K562 (cell line): Measurements from ENCODE around the gene BCR. TPM values are rescaled to one million over a fixed set of nuclear protein-coding genes. Genes with fewer than 3 reads are reported as not detected.

Experiments
- ATAC-seq: fragments of 200-7000 bp; cut with Tn5 transposase; 3 replicates; pipeline ENCODE4 v1.9.1; 2020; ENCODE audit warnings: moderate library complexity
- BruUV-seq: library from RNA; stranded (reverse); fragments of 400-500 nt; replicated peaks from 2 replicates; lab custom pipeline; 2021; lab: Mats Ljungman, UMichigan
- CTCF ChIA-PET: fragments of 300-600 bp; formaldehyde crosslinking; extraction: SDS; loops from one replicate; lab custom pipeline; 2021; ENCODE audit warnings: low intra/inter-chr PET ratio; lab: Yijun Ruan, JAX
- POLR2A ChIA-PET: fragments of 300-600, 350-650 bp; sonication (Branson Sonifier 250); formaldehyde crosslinking; extraction: SDS; loops from one replicate; lab custom pipeline; 2021; ENCODE audit warnings: antibody characterized with exemption, inconsistent platforms; lab: Yijun Ruan, JAX
- DNase-seq, 4 experiments: peaks; one replicate each; pipeline versions ENCODE4 v3.0.0 to v3.0.0-alpha.2; 2011 to 2018; ENCODE audit warnings: low spot score in 3 of 4, mixed read lengths in 3 of 4; ENCODE audit errors: extremely low read depth in 1 of 4
- FAIRE-seq: peaks from 2 replicates; lab custom pipeline; 2011; peaks lifted over from hg19 to GRCh38; lab: Jason Lieb, UNC
- H2AFZ ChIP-seq: 2 replicates; pipeline ENCODE4 v1.6.0; 2011; ENCODE audit warnings: low read depth, low read length, control low read depth, inconsistent platforms
- H3K27ac ChIP-seq: fragments of 200-600 bp; 3 replicates; pipeline ENCODE4 v1.8.0; 2011; ENCODE audit warnings: low read depth, mild to moderate bottlenecking, control low read depth, inconsistent platforms, low read length, moderate library complexity, mixed read lengths; ENCODE audit errors: extremely low read depth
- H3K27me3 ChIP-seq, 2 experiments: fragments of 300-600 bp in 1 of 2; 2 replicates in 1 of 2; 3 replicates in 1 of 2; pipeline versions ENCODE4 v1.6.0 to v1.8.0; 2011; ENCODE audit warnings: inconsistent platforms in 2 of 2, low read length in 2 of 2, mild to moderate bottlenecking in 1 of 2, mixed read lengths in 1 of 2, moderate library complexity in 1 of 2; ENCODE audit not compliant: control insufficient read depth in 2 of 2, insufficient read depth in 2 of 2
- H3K36me3 ChIP-seq: fragments of 300-600 bp; 3 replicates; pipeline ENCODE4 v1.8.0; 2011; ENCODE audit warnings: mild to moderate bottlenecking, low read length, inconsistent platforms; ENCODE audit not compliant: control insufficient read depth, insufficient read depth
- H3K4me1 ChIP-seq, 2 experiments: fragments of 200-600 bp in 1 of 2; replicated peaks in 1 of 2; 2 replicates in 1 of 2; 3 replicates in 1 of 2; pipeline versions ENCODE4 v1.5.1 to v1.8.0; 2011; ENCODE audit warnings: inconsistent platforms in 2 of 2, low read length in 2 of 2, mild to moderate bottlenecking in 1 of 2, mixed read lengths in 1 of 2, moderate library complexity in 1 of 2; ENCODE audit not compliant: control insufficient read depth in 2 of 2, insufficient read depth in 2 of 2
- H3K4me2 ChIP-seq: 2 replicates; pipeline ENCODE4 v1.6.1; 2011; ENCODE audit warnings: low read length, control low read depth, inconsistent platforms, mixed read lengths; ENCODE audit not compliant: insufficient read depth
- H3K4me3 ChIP-seq: fragments of 200-600 bp; sonication (generic), shearing (Covaris generic); 2 replicates; pipeline ENCODE4 v1.5.1; 2016; ENCODE audit warnings: control low read depth, inconsistent platforms
- H3K79me2 ChIP-seq: fragments of 200-600 bp; 3 replicates; pipeline ENCODE4 v1.8.0; 2011; ENCODE audit warnings: low read length, inconsistent platforms; ENCODE audit not compliant: control insufficient read depth, insufficient read depth
- H3K9ac ChIP-seq, 2 experiments: 2 replicates each; pipeline versions ENCODE4 v1.6.0 to v1.6.1; 2011; ENCODE audit warnings: low read depth in 2 of 2, low read length in 2 of 2, control low read depth in 1 of 2, inconsistent platforms in 1 of 2, mild to moderate bottlenecking in 1 of 2, mixed read lengths in 1 of 2; ENCODE audit not compliant: insufficient read depth in 1 of 2
- H3K9me1 ChIP-seq: one replicate; pipeline ENCODE4 v1.6.0; 2011; ENCODE audit warnings: inconsistent platforms, mild to moderate bottlenecking, low read length, moderate library complexity; ENCODE audit not compliant: control insufficient read depth, insufficient read depth
- H3K9me3 ChIP-seq: replicated peaks from 2 replicates; pipeline ENCODE4 v1.5.1; 2011; ENCODE audit warnings: low read depth, low read length, inconsistent platforms; ENCODE audit not compliant: control insufficient read depth, insufficient read depth
- H4K20me1 ChIP-seq: replicated peaks from 2 replicates; pipeline ENCODE4 v1.6.1; 2011; ENCODE audit warnings: low read length, inconsistent platforms, mixed read lengths; ENCODE audit not compliant: control insufficient read depth, insufficient read depth
- BHLHE40 ChIP-seq: IDR thresholded peaks from 2 replicates; pipeline ENCODE4 v1.6.1; 2011; ENCODE audit warnings: low read length, improper control_type of control experiment
- CSDE1 ChIP-seq, 2 experiments: fragments of 450-650 bp; IDR thresholded peaks; 2 replicates each; pipeline ENCODE4 v1.6.1; 2016; ENCODE audit warnings: mild to moderate bottlenecking in 1 of 2
- NR2F6 ChIP-seq: fragments of 450-650 bp; formaldehyde crosslinking; IDR thresholded peaks from 2 replicates; pipeline ENCODE4 v1.4.0; 2020; ENCODE audit warnings: mild to moderate bottlenecking
- SIN3B ChIP-seq: fragments of 450-650 bp; IDR thresholded peaks from 2 replicates; pipeline ENCODE4 v1.6.1; 2017; ENCODE audit warnings: low read depth, mild to moderate bottlenecking, moderate library complexity
- SMARCA4 ChIP-seq: fragments of 450-650 bp; IDR thresholded peaks from 2 replicates; pipeline ENCODE4 v1.6.1; 2016
- whole genome bisulfite sequencing: fragments of 100-300 bp; shearing (Covaris generic); methylation state at CpG from one replicate; pipeline ENCODE4 v1.1.6; 2016; ENCODE audit warnings: low coverage, mixed read lengths; ENCODE audit not compliant: insufficient coverage; ENCODE audit errors: missing lambda C conversion rate; 5-methylcytosine and 5-hydroxymethylcytosine counted together
- in situ Hi-C: fragments of 300-500 bp; cut with MboI; formaldehyde crosslinking; loops from 4 replicates; pipeline ENCODE4 v1.15.0; 2018; ENCODE audit warnings: inconsistent platforms, mixed read lengths
- intact Hi-C: fragments of 100-400 bp; cut with micrococcal nuclease; formaldehyde crosslinking; loops from 2 replicates; pipeline ENCODE4 v1.14.2; 2022
- polyA plus RNA-seq, 8 experiments: library from polyadenylated mRNA; depleted of rRNA in 4 of 8; stranded (reverse) in 5 of 8; unstranded in 3 of 8; fragments of >200 nt; fragmentation: Nextera tagmentation in 2 of 8; fragmentation: Illumina TruSeq in 1 of 8; extraction: Ambion mirVana in 2 of 8; extraction: Trizol in 1 of 8; gene quantifications; 2 replicates each; pipeline versions ENCODE4 v1.2.1 to v1.2.3, GENCODE V29; 2011 to 2014; ENCODE audit warnings: inconsistent platforms in 1 of 8, missing spikeins in 1 of 8
- total RNA-seq, 7 experiments: library from RNA; depleted of rRNA in 6 of 7; stranded (reverse); fragments of >200 nt in 6 of 7; fragmentation: Illumina TruSeq in 2 of 7; extraction: Trizol in 2 of 7; gene quantifications; 2 replicates each; pipeline versions ENCODE4 v1.2.1 to v1.2.3, GENCODE V29; 2011 to 2021; ENCODE audit warnings: low replicate concordance in 1 of 7
- TF ChIP-seq, protein P1 (sequence below): fragments of 450-650 bp; formaldehyde crosslinking; IDR thresholded peaks from 2 replicates; pipeline ENCODE4 v1.4.0; 2020; ENCODE audit warnings: mild to moderate bottlenecking, mixed read lengths

Gene BCR
- total and polyA plus RNA-seq, 9 of the 15 experiments (the other 6 are each of a cell fraction or from before 2014, with no cell fraction given), result 0.41 to 150 (median 45.6) TPM

DNA sequence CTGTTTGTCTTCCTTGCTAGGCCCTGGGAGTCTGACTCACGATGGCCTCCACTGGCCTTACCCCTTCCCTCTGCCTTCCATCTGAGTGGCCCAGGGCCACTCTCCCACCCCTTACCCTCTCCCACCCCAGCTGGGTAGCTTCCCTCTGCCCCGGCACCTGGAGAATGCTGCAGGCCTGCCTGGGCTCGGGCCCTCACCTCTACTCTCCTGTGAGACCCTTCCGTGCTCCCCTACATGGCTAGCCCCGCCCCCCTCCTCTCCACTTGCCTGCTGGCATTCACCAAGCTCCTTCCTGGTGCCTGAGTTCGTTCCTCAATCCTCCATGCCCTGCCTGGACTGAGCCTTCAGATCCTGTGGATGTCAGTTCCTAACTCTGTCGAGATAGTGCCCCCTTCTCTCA lies 26.3 kb upstream of the BCR start:
- ATAC-seq (no peak), DNase-seq (peak in 1 of 4 experiments; percentile 62)
- Histone ChIP-seq H3K9me1 (peaks cover 4% of the 10 kb centered on the region), H3K79me2 (no peaks in the 10 kb centered on the region), H3K4me2 (no peak overlapping the region)
- no peak for TF ChIP-seq NR2F6
- no peak for TF ChIP-seq SIN3B
- TF ChIP-seq, protein P1, sequence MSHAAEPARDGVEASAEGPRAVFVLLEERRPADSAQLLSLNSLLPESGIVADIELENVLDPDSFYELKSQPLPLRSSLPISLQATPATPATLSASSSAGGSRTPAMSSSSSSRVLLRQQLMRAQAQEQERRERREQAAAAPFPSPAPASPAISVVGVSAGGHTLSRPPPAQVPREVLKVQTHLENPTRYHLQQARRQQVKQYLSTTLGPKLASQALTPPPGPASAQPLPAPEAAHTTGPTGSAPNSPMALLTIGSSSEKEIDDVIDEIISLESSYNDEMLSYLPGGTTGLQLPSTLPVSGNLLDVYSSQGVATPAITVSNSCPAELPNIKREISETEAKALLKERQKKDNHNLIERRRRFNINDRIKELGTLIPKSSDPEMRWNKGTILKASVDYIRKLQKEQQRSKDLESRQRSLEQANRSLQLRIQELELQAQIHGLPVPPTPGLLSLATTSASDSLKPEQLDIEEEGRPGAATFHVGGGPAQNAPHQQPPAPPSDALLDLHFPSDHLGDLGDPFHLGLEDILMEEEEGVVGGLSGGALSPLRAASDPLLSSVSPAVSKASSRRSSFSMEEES (CRISPR knock-in tag), result no peak
- TF ChIP-seq SMARCA4, result no peak
- no peak for TF ChIP-seq CSDE1 (IDR thresholded peaks at IDR 0.05)
- TF ChIP-seq BHLHE40, result 0 out of 2 replicates have a peak, but pooled peaks have one; percentile 9
- TF ChIP-seq, all 486 proteins: peak for 1
- no peak overlapping the region for H2AFZ ChIP-seq
- H4K20me1 ChIP-seq, result peaks cover 81% of the 10 kb centered on the region
- H3K27me3 ChIP-seq, result peaks cover 85 to 98% of the 10 kb centered on the region in 2 experiments
- peaks cover 4 to 45% of the 10 kb centered on the region in 2 experiments; a peak in 4 of 5 replicates for H3K4me1 ChIP-seq
- no peak overlapping the region for H3K27ac ChIP-seq
- no peak for FAIRE-seq
- H3K9me3 ChIP-seq, result no peaks in the 10 kb centered on the region
- in situ Hi-C loops (loop anchor here (25.0 kb wide), 1 partner anchor 433 kb away; the partner anchor contains the start of gene IGLL1), intact Hi-C loops (no loop called here)
- no peaks in the 10 kb centered on the region for H3K36me3 ChIP-seq
- no peak overlapping the region for H3K4me3 ChIP-seq
- BruUV-seq, result no TSS peak
- CTCF ChIA-PET, result no interaction called here
- POLR2A ChIA-PET, result interaction anchor here (0.6 to 86.5 kb wide), 6 partner anchors 9 to 129 kb away, joined by 3 to 3476 read pairs (median 14); partner anchors contain the start of genes BCR, RAB36 and RSPH14
- no peak overlapping the region for H3K9ac ChIP-seq
- WGBS, result 2% methylated on average over 7 of the region's 7 CpGs
